HepG2 (cell line): ENCODE results near the gene B4GALT3. TPM values are rescaled to one million over a fixed set of nuclear protein-coding genes. Genes with fewer than 3 reads are reported as not detected.
A peak's percentile ranks its signal among the peaks of the same experiment; 100 is the strongest.

ENCODE experiments used
- ATF7 ChIP-seq, 2 experiments: fragments of 450-650 bp in 1 of 2; sonication (generic) in 1 of 2; formaldehyde crosslinking in 1 of 2; IDR thresholded peaks; 2 replicates each; pipeline versions ENCODE4 v1.4.0 to v1.6.1; 2016 to 2020; ENCODE audit warnings: antibody characterized with exemption in 1 of 2, mild to moderate bottlenecking in 1 of 2, missing genetic modification reagents in 1 of 2
- GATAD2A ChIP-seq: IDR thresholded peaks from 2 replicates; pipeline ENCODE4 v1.6.1; 2016
- HMGXB4 ChIP-seq, 2 experiments: sonication (generic) in 1 of 2; formaldehyde crosslinking in 1 of 2; IDR thresholded peaks; 2 replicates each; pipeline versions ENCODE4 v1.4.0 to v1.6.1; 2018 to 2020; ENCODE audit warnings: missing genetic modification reagents in 2 of 2, borderline replicate concordance in 1 of 2, low read depth in 1 of 2, mild to moderate bottlenecking in 1 of 2, missing biosample characterization in 1 of 2
- KDM5A ChIP-seq: fragments of 200-600 bp; sonication (generic); IDR thresholded peaks from 2 replicates; pipeline ENCODE4 v1.7.0; 2018; ENCODE audit warnings: antibody characterized with exemption, mild to moderate bottlenecking, low read length, borderline replicate concordance
- NFE2L2 ChIP-seq: fragments of 150-350 bp; IDR thresholded peaks from 2 replicates; pipeline ENCODE4 v1.6.1; 2014; ENCODE audit warnings: low read length
- NFRKB ChIP-seq: fragments of 450-650 bp; IDR thresholded peaks from 2 replicates; pipeline ENCODE4 v1.6.1; 2017
- PAWR ChIP-seq: sonication (generic); formaldehyde crosslinking; IDR thresholded peaks from 2 replicates; pipeline ENCODE4 v1.4.0; 2020; ENCODE audit warnings: missing genetic modification reagents, mild to moderate bottlenecking, borderline replicate concordance
- REPIN1 ChIP-seq: sonication (generic); formaldehyde crosslinking; IDR thresholded peaks from 2 replicates; pipeline ENCODE4 v1.8.0; 2022; ENCODE audit warnings: missing genetic modification reagents, low read depth, mild to moderate bottlenecking, borderline replicate concordance
- SIX4 ChIP-seq: sonication (generic); formaldehyde crosslinking; IDR thresholded peaks from 2 replicates; pipeline ENCODE4 v1.4.0; 2020; ENCODE audit warnings: missing genetic modification reagents
- SP1 ChIP-seq, 2 experiments: fragments of 450-650 bp in 1 of 2; sonication (generic) in 1 of 2; formaldehyde crosslinking in 1 of 2; IDR thresholded peaks; 2 replicates each; pipeline versions ENCODE4 v1.4.0 to v1.6.1; 2016 to 2020; ENCODE audit warnings: missing genetic modification reagents in 1 of 2
- XBP1 ChIP-seq: sonication (generic); formaldehyde crosslinking; IDR thresholded peaks from 2 replicates; pipeline ENCODE4 v1.5.0; 2020; ENCODE audit warnings: missing genetic modification reagents
- ZBTB44 ChIP-seq: sonication (generic); formaldehyde crosslinking; IDR thresholded peaks from 2 replicates; pipeline ENCODE4 v1.4.0; 2020; ENCODE audit warnings: missing genetic modification reagents
- ZNF276 ChIP-seq: sonication (generic); formaldehyde crosslinking; IDR thresholded peaks from 2 replicates; pipeline ENCODE4 v1.4.0; 2020; ENCODE audit warnings: mild to moderate bottlenecking, low read depth, missing genetic modification reagents
- ZNF354B ChIP-seq: sonication (generic); formaldehyde crosslinking; IDR thresholded peaks from 2 replicates; pipeline ENCODE4 v1.8.0; 2022; ENCODE audit warnings: mild to moderate bottlenecking, missing genetic modification reagents
- ZNF567 ChIP-seq: sonication (generic); formaldehyde crosslinking; IDR thresholded peaks from 2 replicates; pipeline ENCODE4 v1.8.1; 2023; ENCODE audit warnings: mild to moderate bottlenecking, missing genetic modification reagents, borderline replicate concordance
- ZNF605 ChIP-seq: sonication (generic); formaldehyde crosslinking; IDR thresholded peaks from 2 replicates; pipeline ENCODE4 v1.8.0; 2022; ENCODE audit warnings: mild to moderate bottlenecking, missing genetic modification reagents
- ZNF629 ChIP-seq: sonication (generic); formaldehyde crosslinking; conservative IDR thresholded peaks from 2 replicates; pipeline ENCODE4 v1.5.0; 2020; ENCODE audit warnings: missing genetic modification reagents
- ZNF766 ChIP-seq: sonication (generic); formaldehyde crosslinking; IDR thresholded peaks from 2 replicates; pipeline ENCODE4 v1.5.0; 2020; ENCODE audit warnings: missing genetic modification reagents, borderline replicate concordance
- ZSCAN30 ChIP-seq: sonication (generic); formaldehyde crosslinking; IDR thresholded peaks from 2 replicates; pipeline ENCODE4 v1.5.0; 2020; ENCODE audit warnings: mild to moderate bottlenecking, missing genetic modification reagents
- polyA plus RNA-seq, 8 experiments: library from polyadenylated mRNA; depleted of rRNA in 3 of 8; stranded (reverse) in 7 of 8; unstranded in 1 of 8; fragments of >200 nt; fragmentation: Illumina TruSeq in 4 of 8; extraction: Trizol in 4 of 8; gene quantifications; 2 replicates each; pipeline versions ENCODE4 v1.2.1 to v1.2.3, GENCODE V29; 2011 to 2016; ENCODE audit warnings: low read depth in 4 of 8, missing spikeins in 1 of 8, mixed read lengths in 1 of 8; ENCODE audit not compliant: insufficient read depth in 1 of 8
- total RNA-seq, 5 experiments: library from RNA; depleted of rRNA; stranded (reverse); fragments of >200 nt; fragmentation: Illumina TruSeq; extraction: Trizol; gene quantifications; 2 replicates each; pipeline ENCODE4 v1.2.3, GENCODE V29; 2016; ENCODE audit warnings: low read depth in 1 of 5
- TF ChIP-seq, protein P1 (sequence below): sonication (generic); formaldehyde crosslinking; IDR thresholded peaks from 2 replicates; pipeline ENCODE4 v1.4.0; 2020; ENCODE audit warnings: missing genetic modification reagents, borderline replicate concordance

The B4GALT3 gene
- total and polyA plus RNA-seq, 2 of the 13 experiments (the other 11 are each of a cell fraction or from before 2014, with no cell fraction given), result 35.6 to 40.4 TPM

DNA sequence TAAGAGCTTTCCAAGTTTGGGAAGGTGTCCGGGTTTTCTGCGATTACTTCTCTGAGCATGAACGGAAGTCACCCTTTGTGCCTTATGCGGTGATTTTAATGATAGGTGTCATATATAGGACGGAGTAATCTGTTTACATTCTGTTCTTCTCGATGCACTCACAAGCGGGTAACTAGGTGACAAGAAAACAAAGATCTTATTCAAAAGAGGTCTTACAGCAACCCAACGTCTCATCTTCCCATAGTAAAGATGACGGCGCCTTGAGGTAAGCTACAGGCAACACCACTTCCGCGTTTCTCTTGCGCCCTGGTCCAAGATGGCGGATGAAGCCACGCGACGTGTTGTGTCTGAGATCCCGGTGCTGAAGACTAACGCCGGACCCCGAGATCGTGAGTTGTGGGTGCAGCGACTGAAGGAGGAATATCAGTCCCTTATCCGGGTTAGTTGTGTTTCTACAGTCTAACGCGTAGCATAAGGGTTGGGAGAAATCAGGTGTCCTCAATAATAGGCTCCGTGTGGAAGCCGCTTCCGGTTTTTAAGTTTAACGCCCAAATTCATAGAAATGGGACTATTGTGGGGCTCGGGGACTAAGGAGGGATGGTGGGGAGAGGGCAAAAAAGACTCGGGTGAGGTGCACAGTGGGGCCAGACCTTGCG lies 23.5 kb downstream of the B4GALT3 start, which contains the start of gene UFC1 (continued):
- TF ChIP-seq ZBTB44 (CRISPR knock-in tag), result no peak
- no peak for TF ChIP-seq NFE2L2
- no peak for TF ChIP-seq ZNF605 (CRISPR knock-in tag)
- TF ChIP-seq ZNF276 (CRISPR knock-in tag), result 0 out of 2 replicates have a peak, but pooled peaks have one; percentile 18
- TF ChIP-seq XBP1, result no peak
- no peak for TF ChIP-seq PAWR (CRISPR knock-in tag)
- peak; percentile 57 for TF ChIP-seq GATAD2A (CRISPR knock-in tag)
- TF ChIP-seq ZNF567 (CRISPR knock-in tag), result no peak
- TF ChIP-seq NFRKB, result peak; percentile 81
- no peak for TF ChIP-seq SP1 (IDR thresholded peaks at IDR 0.05)
- peak; percentile 52; the same call in 1 of the 2 replicates for TF ChIP-seq SP1 (CRISPR knock-in tag; IDR thresholded peaks at IDR 0.05)
- TF ChIP-seq ATF7 (IDR thresholded peaks at IDR 0.05), result no peak
- TF ChIP-seq ATF7 (CRISPR knock-in tag; IDR thresholded peaks at IDR 0.05), result peak; percentile 29; the same call in 1 of the 2 replicates
- TF ChIP-seq ZSCAN30 (CRISPR knock-in tag), result peak; percentile 65; the same call in 1 of the 2 replicates
- peak; percentile 69; the same call in 1 of the 2 replicates for TF ChIP-seq REPIN1
- TF ChIP-seq, protein P1, sequence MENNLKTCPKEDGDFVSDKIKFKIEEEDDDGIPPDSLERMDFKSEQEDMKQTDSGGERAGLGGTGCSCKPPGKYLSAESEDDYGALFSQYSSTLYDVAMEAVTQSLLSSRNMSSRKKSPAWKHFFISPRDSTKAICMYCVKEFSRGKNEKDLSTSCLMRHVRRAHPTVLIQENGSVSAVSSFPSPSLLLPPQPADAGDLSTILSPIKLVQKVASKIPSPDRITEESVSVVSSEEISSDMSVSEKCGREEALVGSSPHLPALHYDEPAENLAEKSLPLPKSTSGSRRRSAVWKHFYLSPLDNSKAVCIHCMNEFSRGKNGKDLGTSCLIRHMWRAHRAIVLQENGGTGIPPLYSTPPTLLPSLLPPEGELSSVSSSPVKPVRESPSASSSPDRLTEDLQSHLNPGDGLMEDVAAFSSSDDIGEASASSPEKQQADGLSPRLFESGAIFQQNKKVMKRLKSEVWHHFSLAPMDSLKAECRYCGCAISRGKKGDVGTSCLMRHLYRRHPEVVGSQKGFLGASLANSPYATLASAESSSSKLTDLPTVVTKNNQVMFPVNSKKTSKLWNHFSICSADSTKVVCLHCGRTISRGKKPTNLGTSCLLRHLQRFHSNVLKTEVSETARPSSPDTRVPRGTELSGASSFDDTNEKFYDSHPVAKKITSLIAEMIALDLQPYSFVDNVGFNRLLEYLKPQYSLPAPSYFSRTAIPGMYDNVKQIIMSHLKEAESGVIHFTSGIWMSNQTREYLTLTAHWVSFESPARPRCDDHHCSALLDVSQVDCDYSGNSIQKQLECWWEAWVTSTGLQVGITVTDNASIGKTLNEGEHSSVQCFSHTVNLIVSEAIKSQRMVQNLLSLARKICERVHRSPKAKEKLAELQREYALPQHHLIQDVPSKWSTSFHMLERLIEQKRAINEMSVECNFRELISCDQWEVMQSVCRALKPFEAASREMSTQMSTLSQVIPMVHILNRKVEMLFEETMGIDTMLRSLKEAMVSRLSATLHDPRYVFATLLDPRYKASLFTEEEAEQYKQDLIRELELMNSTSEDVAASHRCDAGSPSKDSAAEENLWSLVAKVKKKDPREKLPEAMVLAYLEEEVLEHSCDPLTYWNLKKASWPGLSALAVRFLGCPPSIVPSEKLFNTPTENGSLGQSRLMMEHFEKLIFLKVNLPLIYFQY (CRISPR knock-in tag), result no peak
- peak; percentile 95 for TF ChIP-seq KDM5A
- peak; percentile 76; the same call in 1 of the 2 replicates for TF ChIP-seq ZNF629
- no peak for TF ChIP-seq ZNF766 (CRISPR knock-in tag)
- TF ChIP-seq SIX4 (CRISPR knock-in tag), result no peak; the same call in 1 of the 2 replicates
- TF ChIP-seq ZNF354B, result 0 out of 2 replicates have a peak, but pooled peaks have one; percentile 28
- TF ChIP-seq HMGXB4 (CRISPR knock-in tag; IDR thresholded peaks at IDR 0.05; ENCODE audit: borderline replicate concordance in 1 of 2, low read depth in 1 of 2), result peak; percentile 85 to 89
